Caco-2 (cell line): ENCODE results near the gene TAF1B. TPM values are rescaled to one million over a fixed set of nuclear protein-coding genes. Genes with fewer than 3 reads are reported as not detected.

ENCODE experiments used
- BruUV-seq: library from RNA; stranded (reverse); fragments of 400-500 nt; replicated peaks from 2 replicates; lab custom pipeline; 2021; lab: Mats Ljungman, UMichigan
- CTCF ChIA-PET: fragments of 300-600 bp; sonication (Branson Sonifier 250); formaldehyde crosslinking; loops from one replicate; lab custom pipeline; 2022; ENCODE audit warnings: antibody characterized with exemption; lab: Charles Lee
- POLR2A ChIA-PET: fragments of 300-600 bp; sonication (Branson Sonifier 250); formaldehyde crosslinking; loops from one replicate; lab custom pipeline; 2022; ENCODE audit warnings: antibody characterized with exemption; lab: Charles Lee
- DNase-seq, 2 experiments: peaks; one replicate each; pipeline versions ENCODE4 v3.0.0 to v3.0.0-alpha.2; 2020 to 2022
- H3K27me3 ChIP-seq: replicated peaks from 2 replicates; pipeline ENCODE4 v1.6.0; 2011; ENCODE audit warnings: low read length; ENCODE audit not compliant: control insufficient read depth, insufficient read depth
- H3K36me3 ChIP-seq: 2 replicates; pipeline ENCODE4 v1.5.1; 2011; ENCODE audit warnings: low read length; ENCODE audit not compliant: control insufficient read depth, insufficient read depth
- H3K4me1 ChIP-seq: fragments of 250-450 bp; sonication (Bioruptor Pico); 2 replicates; pipeline ENCODE4 v1.5.1; 2020; ENCODE audit warnings: mild to moderate bottlenecking
- H3K4me3 ChIP-seq: 2 replicates; pipeline ENCODE4 v1.5.1; 2011; ENCODE audit warnings: low read depth, mild to moderate bottlenecking, control low read depth, low read length
- H3K9me3 ChIP-seq: fragments of 250-450 bp; sonication (Bioruptor Pico); 2 replicates; pipeline ENCODE4 v1.5.1; 2020; ENCODE audit warnings: mild to moderate bottlenecking, moderate library complexity
- H3K27ac Mint-ChIP-seq: one replicate; pipeline ENCODE4 v1.8.0; 2022; ENCODE audit warnings: mixed read lengths; ENCODE audit not compliant: unreplicated experiment
- H3K27me3 Mint-ChIP-seq: one replicate; pipeline ENCODE4 v1.8.0; 2022; ENCODE audit warnings: mixed read lengths; ENCODE audit not compliant: insufficient read depth, unreplicated experiment
- H3K36me3 Mint-ChIP-seq: one replicate; pipeline ENCODE4 v1.8.0; 2022; ENCODE audit warnings: mild to moderate bottlenecking, mixed read lengths; ENCODE audit not compliant: insufficient read depth, unreplicated experiment
- H3K4me1 Mint-ChIP-seq: one replicate; pipeline ENCODE4 v1.8.0; 2022; ENCODE audit warnings: low read depth, mixed read lengths; ENCODE audit not compliant: unreplicated experiment
- H3K4me3 Mint-ChIP-seq: one replicate; pipeline ENCODE4 v1.8.0; 2022; ENCODE audit warnings: mild to moderate bottlenecking, moderate library complexity, mixed read lengths; ENCODE audit not compliant: unreplicated experiment
- H3K9me3 Mint-ChIP-seq: one replicate; pipeline ENCODE4 v1.8.0; 2022; ENCODE audit warnings: mixed read lengths; ENCODE audit not compliant: unreplicated experiment
- intact Hi-C: fragments of 100-400 bp; cut with micrococcal nuclease; formaldehyde crosslinking; loops from one replicate; pipeline ENCODE4 v1.10.0; 2022; ENCODE audit not compliant: unreplicated experiment
- total RNA-seq: library from RNA; stranded (reverse); gene quantifications from 2 replicates; pipeline ENCODE4 v1.2.3, GENCODE V29; 2022
- TF ChIP-seq, protein P1 (sequence below), 2 experiments: fragments of 200-600 bp in 1 of 2; IDR thresholded peaks; 1 replicate in 1 of 2; 2 replicates in 1 of 2; pipeline versions ENCODE4 v1.5.1 to v1.8.0; 2011 to 2022; ENCODE audit warnings: antibody characterized with exemption in 1 of 2, control low read depth in 1 of 2, inconsistent platforms in 1 of 2, low read depth in 1 of 2, low read length in 1 of 2, mild to moderate bottlenecking in 1 of 2, moderate library complexity in 1 of 2; ENCODE audit not compliant: insufficient read depth in 1 of 2, severe bottlenecking in 1 of 2, unreplicated experiment in 1 of 2

TAF1B gene
- total RNA-seq, 1 experiment from 2014 or later, result 24.8 TPM

DNA sequence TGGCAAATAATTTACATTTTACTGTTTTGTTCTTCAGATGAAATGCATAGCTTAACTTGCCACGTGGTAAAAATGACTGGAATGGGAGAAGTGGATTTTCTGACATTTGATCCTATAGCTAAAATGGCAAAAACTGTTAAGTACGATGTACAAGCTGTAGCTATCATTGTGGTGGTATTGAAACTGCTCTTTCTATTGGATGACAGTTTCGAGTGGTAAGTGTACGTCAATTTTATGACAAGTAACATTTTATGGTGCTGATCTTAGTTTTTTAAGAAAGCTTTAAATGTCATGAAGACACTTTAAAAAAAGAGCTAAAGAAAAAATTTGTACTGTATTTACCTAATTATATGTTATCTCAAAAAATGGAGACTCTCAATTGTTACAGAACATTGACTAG is 67.4 kb downstream of the TAF1B start:
- Histone ChIP-seq H3K36me3 (peaks cover 3% of the 10 kb centered on the region), H3K9me3 (no peaks in the 10 kb centered on the region), H3K4me1 (no peaks in the 10 kb centered on the region), H3K27me3 (no peaks in the 10 kb centered on the region), H3K4me3 (no peak overlapping the region)
- no TSS peak for BruUV-seq
- no peaks in the 10 kb centered on the region for H3K9me3 Mint-ChIP-seq
- no peaks in the 10 kb centered on the region for H3K4me1 Mint-ChIP-seq
- intact Hi-C loops, result no loop called here
- ChIA-PET POLR2A (no interaction called here), CTCF (no interaction called here)
- H3K27ac Mint-ChIP-seq, result no peak overlapping the region
- TF ChIP-seq, protein P1, sequence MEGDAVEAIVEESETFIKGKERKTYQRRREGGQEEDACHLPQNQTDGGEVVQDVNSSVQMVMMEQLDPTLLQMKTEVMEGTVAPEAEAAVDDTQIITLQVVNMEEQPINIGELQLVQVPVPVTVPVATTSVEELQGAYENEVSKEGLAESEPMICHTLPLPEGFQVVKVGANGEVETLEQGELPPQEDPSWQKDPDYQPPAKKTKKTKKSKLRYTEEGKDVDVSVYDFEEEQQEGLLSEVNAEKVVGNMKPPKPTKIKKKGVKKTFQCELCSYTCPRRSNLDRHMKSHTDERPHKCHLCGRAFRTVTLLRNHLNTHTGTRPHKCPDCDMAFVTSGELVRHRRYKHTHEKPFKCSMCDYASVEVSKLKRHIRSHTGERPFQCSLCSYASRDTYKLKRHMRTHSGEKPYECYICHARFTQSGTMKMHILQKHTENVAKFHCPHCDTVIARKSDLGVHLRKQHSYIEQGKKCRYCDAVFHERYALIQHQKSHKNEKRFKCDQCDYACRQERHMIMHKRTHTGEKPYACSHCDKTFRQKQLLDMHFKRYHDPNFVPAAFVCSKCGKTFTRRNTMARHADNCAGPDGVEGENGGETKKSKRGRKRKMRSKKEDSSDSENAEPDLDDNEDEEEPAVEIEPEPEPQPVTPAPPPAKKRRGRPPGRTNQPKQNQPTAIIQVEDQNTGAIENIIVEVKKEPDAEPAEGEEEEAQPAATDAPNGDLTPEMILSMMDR (IDR thresholded peaks at IDR 0.05; ENCODE audit: insufficient read depth in 1 of 2, low read depth in 1 of 2, low read length in 1 of 2, severe bottlenecking in 1 of 2, unreplicated experiment in 1 of 2), result no peak
- H3K4me3 Mint-ChIP-seq, result no peak overlapping the region
- no peak for DNase-seq
- peaks cover 4% of the 10 kb centered on the region for H3K36me3 Mint-ChIP-seq
- H3K27me3 Mint-ChIP-seq, result no peaks in the 10 kb centered on the region

DNA sequence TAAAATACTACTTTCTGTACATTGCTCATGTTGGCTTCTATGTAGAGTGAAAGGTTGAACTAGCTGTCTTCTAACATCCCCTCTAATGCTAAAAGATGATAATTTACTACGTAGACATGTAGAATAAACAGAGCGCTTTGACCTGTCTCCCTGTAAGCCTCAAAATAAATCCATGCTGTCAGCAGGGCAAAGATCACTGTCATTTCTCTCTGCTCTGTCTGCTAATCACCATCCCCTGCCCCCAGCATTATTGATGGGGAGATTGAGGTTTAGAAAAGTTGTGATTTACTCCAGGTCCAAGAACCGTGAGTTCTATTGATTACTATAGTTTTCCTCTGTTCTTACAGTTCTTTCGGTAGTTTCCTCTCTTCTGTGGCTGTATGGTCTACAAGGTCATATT is 69.2 kb downstream of the TAF1B start:
- no peak for DNase-seq
- Mint-ChIP-seq H3K27ac (no peak overlapping the region), H3K36me3 (peaks cover 4% of the 10 kb centered on the region), H3K4me3 (no peak overlapping the region), H3K27me3 (no peaks in the 10 kb centered on the region), H3K4me1 (no peaks in the 10 kb centered on the region), H3K9me3 (no peaks in the 10 kb centered on the region)
- no TSS peak for BruUV-seq
- intact Hi-C loops, result no loop called here
- Histone ChIP-seq H3K4me3 (no peak overlapping the region), H3K4me1 (no peaks in the 10 kb centered on the region), H3K27me3 (no peaks in the 10 kb centered on the region), H3K36me3 (peaks cover 3% of the 10 kb centered on the region), H3K9me3 (no peaks in the 10 kb centered on the region)
- POLR2A ChIA-PET, result no interaction called here
- CTCF ChIA-PET, result no interaction called here
- TF ChIP-seq, protein P1 (IDR thresholded peaks at IDR 0.05; ENCODE audit: insufficient read depth in 1 of 2, low read depth in 1 of 2, low read length in 1 of 2, severe bottlenecking in 1 of 2, unreplicated experiment in 1 of 2), result no peak

- no peaks in the 10 kb centered on the region for H3K4me1 Mint-ChIP-seq
- TF ChIP-seq, protein P1 (IDR thresholded peaks at IDR 0.05; ENCODE audit: insufficient read depth in 1 of 2, low read depth in 1 of 2, low read length in 1 of 2, severe bottlenecking in 1 of 2, unreplicated experiment in 1 of 2), result no peak
- H3K27me3 Mint-ChIP-seq, result no peaks in the 10 kb centered on the region
- intact Hi-C loops, result no loop called here
- H3K9me3 ChIP-seq, result no peaks in the 10 kb centered on the region
- no peak overlapping the region for H3K27ac Mint-ChIP-seq
- BruUV-seq, result no TSS peak
- DNase-seq, result no peak
- H3K4me1 ChIP-seq, result no peaks in the 10 kb centered on the region
- H3K36me3 Mint-ChIP-seq, result peaks cover 4% of the 10 kb centered on the region
- H3K36me3 ChIP-seq, result peaks cover 3% of the 10 kb centered on the region
- POLR2A ChIA-PET, result no interaction called here
- no peaks in the 10 kb centered on the region for H3K9me3 Mint-ChIP-seq
- no peak overlapping the region for H3K4me3 ChIP-seq
- no peaks in the 10 kb centered on the region for H3K27me3 ChIP-seq
- CTCF ChIA-PET, result no interaction called here
- no peak overlapping the region for H3K4me3 Mint-ChIP-seq
These were observed 71.3 kb downstream of the TAF1B start for GRCh38 chr2:9914384-9915065.
